LNCaP clone FGC (cell line): ENCODE measurements around the gene GPC3.

ENCODE experiments used
- DNase-seq: peaks from one replicate; pipeline ENCODE4 v3.0.0-alpha.2; 2011; ENCODE audit warnings: low read depth
- H3K4me3 ChIP-seq: 2 replicates; pipeline ENCODE4 v1.5.1; 2011; ENCODE audit warnings: mild to moderate bottlenecking, low read depth, low read length, control low read depth
- CTCF ChIP-seq: IDR thresholded peaks from 2 replicates; pipeline ENCODE4 v1.5.1; 2012; ENCODE audit warnings: mild to moderate bottlenecking; ENCODE audit not compliant: control insufficient read depth, insufficient read depth; ENCODE audit errors: extremely low read depth

GPC3 gene

GRCh38 chrX:133852401-133852800 lies 133.0 kb downstream of the GPC3 start:
- no peak for TF ChIP-seq CTCF
- no peak overlapping the region for H3K4me3 ChIP-seq
- no peak for DNase-seq

- TF ChIP-seq CTCF: no peak
- H3K4me3 ChIP-seq: no peak overlapping the region
- no peak for DNase-seq
These were observed 135.0 kb downstream of the GPC3 start for GRCh38 chrX:133850399-133850798.

GRCh38 chrX:133849676-133850075 lies 135.7 kb downstream of the GPC3 start:
- TF ChIP-seq CTCF: no peak
- DNase-seq: no peak
- no peak overlapping the region for H3K4me3 ChIP-seq

GRCh38 chrX:133847340-133847994 lies 137.9 kb downstream of the GPC3 start:
- DNase-seq: no peak
- no peak overlapping the region for H3K4me3 ChIP-seq
- no peak for TF ChIP-seq CTCF

- no peak for DNase-seq
- H3K4me3 ChIP-seq: no peak overlapping the region
- no peak for TF ChIP-seq CTCF
These were observed 139.1 kb downstream of the GPC3 start for GRCh38 chrX:133846311-133846710.

GRCh38 chrX:133840415-133840814 lies 145.0 kb downstream of the GPC3 start:
- no peak for DNase-seq
- no peak for TF ChIP-seq CTCF
- H3K4me3 ChIP-seq: no peak overlapping the region

- peak; percentile 37 for TF ChIP-seq CTCF
- H3K4me3 ChIP-seq: no peak overlapping the region
- DNase-seq: no peak
These were observed 146.4 kb downstream of the GPC3 start for GRCh38 chrX:133838761-133839676.
